IMR-90 (cell line): Measurements from ENCODE around the gene CWH43. TPM values are rescaled to one million over a fixed set of nuclear protein-coding genes. Genes with fewer than 3 reads are reported as not detected.

Experiments used
- ATAC-seq: fragments of 200-7000 bp; cut with Tn5 transposase; 2 replicates; pipeline ENCODE4 v1.9.1; 2020; ENCODE audit warnings: low read depth, mild to moderate bottlenecking, moderate library complexity
- BruUV-seq: library from RNA; stranded (reverse); fragments of 400-500 nt; replicated peaks from 2 replicates; lab custom pipeline; 2021; lab: Mats Ljungman, UMichigan
- CTCF ChIA-PET: fragments of 300-600 bp; formaldehyde crosslinking; extraction: SDS; loops from one replicate; lab custom pipeline; 2021; ENCODE audit warnings: antibody characterized with exemption; lab: Yijun Ruan, JAX
- POLR2A ChIA-PET: fragments of 300-600 bp; sonication (Branson Sonifier 250); formaldehyde crosslinking; loops from one replicate; lab custom pipeline; 2022; ENCODE audit warnings: antibody characterized with exemption; ENCODE audit not compliant: unreplicated experiment; lab: Charles Lee
- DNase-seq: peaks from one replicate; pipeline ENCODE4 v3.0.0; 2013
- H2AFZ ChIP-seq: replicated peaks from 2 replicates; pipeline ENCODE3; 2013; ENCODE audit warnings: low read length, mild to moderate bottlenecking; ENCODE audit not compliant: poor library complexity
- H2AK5ac ChIP-seq: 2 replicates; pipeline ENCODE4 v1.6.1; 2013; ENCODE audit warnings: low read depth, low read length, inconsistent platforms
- H2AK9ac ChIP-seq: replicated peaks from 2 replicates; pipeline ENCODE3; 2013; ENCODE audit warnings: mild to moderate bottlenecking, low read depth, low read length, moderate library complexity; ENCODE audit not compliant: poor library complexity
- H2BK120ac ChIP-seq: 2 replicates; pipeline ENCODE4 v1.6.1; 2013; ENCODE audit warnings: low read depth, low read length, inconsistent platforms
- H2BK15ac ChIP-seq: 3 replicates; pipeline ENCODE4 v1.6.1; 2013; ENCODE audit warnings: low read depth, low read length, inconsistent platforms
- H2BK20ac ChIP-seq: 2 replicates; pipeline ENCODE4 v1.6.1; 2013; ENCODE audit warnings: low read depth, mild to moderate bottlenecking, inconsistent platforms, low read length, moderate library complexity
- H2BK5ac ChIP-seq: 2 replicates; pipeline ENCODE4 v1.6.1; 2013; ENCODE audit warnings: mild to moderate bottlenecking, low read depth, low read length, inconsistent platforms; ENCODE audit not compliant: poor library complexity, severe bottlenecking
- H3K14ac ChIP-seq: replicated peaks from 2 replicates; pipeline ENCODE4 v1.6.1; 2013; ENCODE audit warnings: low read depth, low read length, inconsistent platforms
- H3K18ac ChIP-seq: 2 replicates; pipeline ENCODE4 v1.6.1; 2013; ENCODE audit warnings: low read depth, low read length, control low read depth
- H3K23ac ChIP-seq: 2 replicates; pipeline ENCODE4 v1.6.1; 2013; ENCODE audit warnings: low read depth, low read length, inconsistent platforms
- H3K27ac ChIP-seq: 2 replicates; pipeline ENCODE4 v1.5.1; 2013; ENCODE audit warnings: mild to moderate bottlenecking, control low read depth, low read length; ENCODE audit not compliant: insufficient read depth
- H3K27me3 ChIP-seq: 2 replicates; pipeline ENCODE4 v1.6.1; 2013; ENCODE audit warnings: low read length; ENCODE audit not compliant: control insufficient read depth, insufficient read depth
- H3K36me3 ChIP-seq: 2 replicates; pipeline ENCODE4 v1.6.1; 2013; ENCODE audit warnings: low read length, mixed read lengths; ENCODE audit not compliant: control insufficient read depth, insufficient read depth
- H3K4ac ChIP-seq: 2 replicates; pipeline ENCODE4 v1.6.1; 2013; ENCODE audit warnings: low read depth, low read length, inconsistent platforms
- H3K4me1 ChIP-seq: 2 replicates; pipeline ENCODE4 v1.6.1; 2013; ENCODE audit warnings: low read length, mixed read lengths; ENCODE audit not compliant: control insufficient read depth, insufficient read depth
- H3K4me2 ChIP-seq: 2 replicates; pipeline ENCODE4 v1.6.1; 2013; ENCODE audit warnings: low read depth, mild to moderate bottlenecking, control low read depth, low read length, moderate library complexity
- H3K4me3 ChIP-seq: 2 replicates; pipeline ENCODE4 v1.5.1; 2013; ENCODE audit warnings: low read depth, mild to moderate bottlenecking, control low read depth, low read length, moderate library complexity; ENCODE audit not compliant: insufficient read depth
- H3K56ac ChIP-seq: 2 replicates; pipeline ENCODE4 v1.6.1; 2013; ENCODE audit warnings: low read length, inconsistent platforms; ENCODE audit not compliant: insufficient read depth; ENCODE audit errors: extremely low read depth
- H3K79me1 ChIP-seq, 2 experiments: 2 replicates each; pipeline ENCODE4 v1.6.1; 2013; ENCODE audit warnings: low read length in 2 of 2, inconsistent platforms in 1 of 2, low read depth in 1 of 2
- H3K9ac ChIP-seq: 2 replicates; pipeline ENCODE4 v1.6.1; 2013; ENCODE audit warnings: low read depth, low read length, control low read depth
- H3K9me1 ChIP-seq: 2 replicates; pipeline ENCODE4 v1.6.1; 2013; ENCODE audit warnings: low read length, inconsistent platforms; ENCODE audit not compliant: insufficient read depth
- H3K9me3 ChIP-seq: 2 replicates; pipeline ENCODE4 v1.6.1; 2013; ENCODE audit warnings: low read length; ENCODE audit not compliant: control insufficient read depth, insufficient read depth
- H4K20me1 ChIP-seq: 2 replicates; pipeline ENCODE4 v1.6.1; 2013; ENCODE audit warnings: low read length, inconsistent platforms; ENCODE audit not compliant: insufficient read depth
- H4K5ac ChIP-seq: 2 replicates; pipeline ENCODE4 v1.6.1; 2013; ENCODE audit warnings: mild to moderate bottlenecking, low read depth, low read length, control low read depth
- H4K8ac ChIP-seq, 2 experiments: 2 replicates each; pipeline ENCODE4 v1.6.1; 2013; ENCODE audit warnings: low read depth in 2 of 2, low read length in 2 of 2, control low read depth in 1 of 2, inconsistent platforms in 1 of 2
- H4K91ac ChIP-seq: 2 replicates; pipeline ENCODE4 v1.6.1; 2013; ENCODE audit warnings: low read depth, low read length, inconsistent platforms; ENCODE audit not compliant: insufficient read depth
- MAZ ChIP-seq: IDR thresholded peaks from 2 replicates; pipeline ENCODE4 v1.6.1; 2012; ENCODE audit warnings: low read depth, mild to moderate bottlenecking, low read length, improper control_type of control experiment, moderate library complexity, borderline replicate concordance
- WGBS, 2 experiments: methylation state at CpG; one replicate each; pipeline versions ENCODE4 v1.1.5 to v1.1.7; 2013; ENCODE audit warnings: missing lambda C conversion rate in 2 of 2; ENCODE audit not compliant: insufficient read length in 1 of 2; ENCODE audit errors: extremely low coverage in 2 of 2; 5-methylcytosine and 5-hydroxymethylcytosine counted together
- dilution Hi-C: fragments of 300-500 bp; cut with HindIII; formaldehyde crosslinking; loops from one replicate; pipeline ENCODE4 v1.14.3; 2018; ENCODE audit warnings: low sequenced_read_pairs; ENCODE audit not compliant: unreplicated experiment
- in situ Hi-C: fragments of 300-500 bp; cut with MboI; formaldehyde crosslinking; loops from 3 replicates; pipeline ENCODE4 v1.14.3; 2019; ENCODE audit warnings: low sequenced_read_pairs, inconsistent platforms, mixed read lengths
- intact Hi-C: fragments of 100-400 bp; cut with micrococcal nuclease; formaldehyde crosslinking; loops from 2 replicates; pipeline ENCODE4 v1.10.0; 2022
- polyA plus RNA-seq, 3 experiments: library from polyadenylated mRNA; depleted of rRNA; stranded (reverse); fragments of >200 nt; gene quantifications; 2 replicates each; pipeline ENCODE4 v1.2.3, GENCODE V29; 2012; ENCODE audit warnings: low replicate concordance in 1 of 3
- total RNA-seq: library from RNA; depleted of rRNA; stranded (reverse); fragments of >200 nt; gene quantifications from 2 replicates; pipeline ENCODE4 v1.2.3, GENCODE V29; 2012

The CWH43 gene
- total and polyA plus RNA-seq, 2 of the 4 experiments (the other 2 are of a cell fraction), result not detected

DNA sequence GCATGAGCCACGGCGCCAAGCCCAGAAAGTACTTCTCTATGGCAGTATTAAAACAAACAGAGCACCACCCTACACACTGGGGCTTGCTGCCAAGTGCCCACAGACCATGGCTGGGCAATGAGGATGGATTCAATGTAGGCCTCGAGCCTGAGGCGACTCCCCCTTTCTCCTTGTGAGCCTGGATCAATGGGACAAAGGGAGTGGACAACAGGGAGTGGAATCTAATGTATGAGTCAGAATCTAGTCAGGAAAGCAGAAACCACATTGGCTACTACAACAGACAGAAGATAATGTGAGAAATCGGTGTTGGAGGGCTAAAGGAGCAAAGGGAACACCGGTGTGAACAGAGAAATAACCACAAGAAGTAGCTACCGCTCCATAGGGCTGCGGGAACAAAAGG is 41.8 kb upstream of the CWH43 start:
- H3K14ac ChIP-seq, result no peak overlapping the region
- H2BK15ac ChIP-seq, result no peak overlapping the region
- DNase-seq (no peak), ATAC-seq (no peak)
- no peaks in the 10 kb centered on the region for H3K79me1 ChIP-seq
- no peaks in the 10 kb centered on the region for H3K36me3 ChIP-seq
- H2BK120ac ChIP-seq, result no peak overlapping the region
- dilution Hi-C loops, result no loop called here
- BruUV-seq, result no TSS peak
- peak overlapping the region; percentile 64 for H2AFZ ChIP-seq
- in situ Hi-C loops, result no loop called here
- H4K5ac ChIP-seq, result no peak overlapping the region
- TF ChIP-seq MAZ, result no peak
- intact Hi-C loops, result no loop called here
- no peaks in the 10 kb centered on the region for H4K20me1 ChIP-seq
- H3K9me3 ChIP-seq, result no peaks in the 10 kb centered on the region
- H3K4me3 ChIP-seq, result no peak overlapping the region
- H3K4ac ChIP-seq, result no peak overlapping the region
- no peak overlapping the region for H3K56ac ChIP-seq
- H3K27me3 ChIP-seq, result peaks cover 11% of the 10 kb centered on the region
- 100% methylated on average over 2 of the region's 8 CpGs; no CpG with 5 or more reads in 1 of the 2 experiments for WGBS, 2 experiments
- H2AK9ac ChIP-seq, result no peak overlapping the region
- H3K23ac ChIP-seq, result no peak overlapping the region
- H2AK5ac ChIP-seq, result no peak overlapping the region; the same call in 1 of the 2 replicates
- no peaks in the 10 kb centered on the region for H3K9me1 ChIP-seq
- H2BK20ac ChIP-seq, result no peak overlapping the region
- POLR2A ChIA-PET, result no interaction called here
- no peak overlapping the region for H2BK5ac ChIP-seq
- H3K27ac ChIP-seq, result no peak overlapping the region
- no peak overlapping the region for H3K18ac ChIP-seq
- H3K9ac ChIP-seq, result no peak overlapping the region
- H3K4me2 ChIP-seq, result no peak overlapping the region
- no peak overlapping the region for H4K91ac ChIP-seq
- no peak overlapping the region for H4K8ac ChIP-seq
- no peaks in the 10 kb centered on the region for H3K4me1 ChIP-seq
- CTCF ChIA-PET, result interaction anchor here (0.6 kb wide), 1 partner anchor 18 kb away, joined by 4 read pairs; no protein-coding TSS in a partner anchor
